ENCODE measurements around the gene G0S2. TPM values are rescaled to one million over a fixed set of nuclear protein-coding genes. Genes with fewer than 3 reads are reported as not detected.

G0S2 gene
- total RNA-seq, 1 donor from 2014 or later, result 187 TPM

DNA sequence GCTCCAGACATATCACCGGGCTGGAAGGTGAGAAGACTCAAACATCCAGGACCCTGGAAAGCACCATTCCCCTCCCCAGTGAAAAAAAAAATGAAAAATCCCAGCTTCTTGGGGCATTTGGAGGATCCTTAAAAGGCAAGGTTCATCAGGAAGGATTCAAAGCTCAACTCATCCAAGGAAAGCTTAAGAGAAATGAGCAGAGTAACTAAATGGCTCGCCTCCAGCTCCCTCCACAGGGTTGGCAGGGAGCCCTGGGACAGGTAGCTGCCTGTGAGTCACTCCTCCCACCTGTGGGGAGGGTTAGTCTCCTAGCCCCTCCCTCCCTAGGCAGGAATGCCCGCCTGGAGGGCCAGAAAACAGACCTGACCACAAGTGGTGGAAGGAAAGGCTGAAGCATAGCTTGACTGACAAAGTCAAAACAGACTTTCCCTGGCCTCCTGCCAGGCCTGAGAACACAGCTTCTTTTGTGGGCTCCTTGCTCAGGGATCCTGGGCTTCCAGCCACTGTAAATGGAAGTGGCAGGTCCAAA, 22.3 kb upstream of the G0S2 start:
- intact Hi-C loops (cut with DNase I), result no loop called here
- Histone ChIP-seq H3K4me3 (peak overlapping the region in 1 of 2 donors; percentile 27), H3K27ac (peak overlapping the region; percentile 57), H3K9me3 (no peaks in the 10 kb centered on the region), H3K27me3 (no peaks in the 10 kb centered on the region), H3K4me1 (peaks cover 53% of the 10 kb centered on the region), H3K36me3 (no peaks in the 10 kb centered on the region)
- peak in 1 of 2 donors; percentile 69 for TF ChIP-seq POLR2AphosphoS5 (IDR thresholded peaks at IDR 0.05; ENCODE audit: insufficient read depth in 1 of 2, low read depth in 1 of 2)
- TF ChIP-seq, protein P1, sequence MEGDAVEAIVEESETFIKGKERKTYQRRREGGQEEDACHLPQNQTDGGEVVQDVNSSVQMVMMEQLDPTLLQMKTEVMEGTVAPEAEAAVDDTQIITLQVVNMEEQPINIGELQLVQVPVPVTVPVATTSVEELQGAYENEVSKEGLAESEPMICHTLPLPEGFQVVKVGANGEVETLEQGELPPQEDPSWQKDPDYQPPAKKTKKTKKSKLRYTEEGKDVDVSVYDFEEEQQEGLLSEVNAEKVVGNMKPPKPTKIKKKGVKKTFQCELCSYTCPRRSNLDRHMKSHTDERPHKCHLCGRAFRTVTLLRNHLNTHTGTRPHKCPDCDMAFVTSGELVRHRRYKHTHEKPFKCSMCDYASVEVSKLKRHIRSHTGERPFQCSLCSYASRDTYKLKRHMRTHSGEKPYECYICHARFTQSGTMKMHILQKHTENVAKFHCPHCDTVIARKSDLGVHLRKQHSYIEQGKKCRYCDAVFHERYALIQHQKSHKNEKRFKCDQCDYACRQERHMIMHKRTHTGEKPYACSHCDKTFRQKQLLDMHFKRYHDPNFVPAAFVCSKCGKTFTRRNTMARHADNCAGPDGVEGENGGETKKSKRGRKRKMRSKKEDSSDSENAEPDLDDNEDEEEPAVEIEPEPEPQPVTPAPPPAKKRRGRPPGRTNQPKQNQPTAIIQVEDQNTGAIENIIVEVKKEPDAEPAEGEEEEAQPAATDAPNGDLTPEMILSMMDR (IDR thresholded peaks at IDR 0.05), result no peak
- DNase-seq (ENCODE audit: extremely low spot score in 2 of 2), result no peak

DNA sequence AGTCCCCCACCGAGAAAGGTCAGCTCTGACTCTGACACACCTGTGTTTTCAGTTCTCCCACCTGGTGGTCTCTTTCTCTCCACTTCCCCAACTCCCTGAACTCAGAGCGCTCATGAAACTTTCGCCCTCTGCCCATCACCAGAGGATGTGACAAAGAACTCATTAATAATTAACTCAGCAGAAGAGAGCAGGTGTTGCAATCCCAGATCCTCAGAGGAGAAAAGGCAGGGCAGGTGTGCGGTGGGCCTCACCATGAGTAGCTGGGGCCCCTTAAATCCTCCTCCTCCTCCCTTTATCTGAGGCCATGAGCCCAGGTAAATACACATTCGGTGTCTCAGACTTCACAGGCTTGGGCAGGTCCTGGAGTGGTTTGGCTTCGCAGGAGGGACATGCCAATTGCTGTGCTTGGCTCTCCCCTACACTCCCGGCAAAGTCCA, 21.3 kb upstream of the G0S2 start:
- intact Hi-C loops (cut with DNase I), result no loop called here
- H3K4me1 ChIP-seq, result peaks cover 44% of the 10 kb centered on the region

DNA sequence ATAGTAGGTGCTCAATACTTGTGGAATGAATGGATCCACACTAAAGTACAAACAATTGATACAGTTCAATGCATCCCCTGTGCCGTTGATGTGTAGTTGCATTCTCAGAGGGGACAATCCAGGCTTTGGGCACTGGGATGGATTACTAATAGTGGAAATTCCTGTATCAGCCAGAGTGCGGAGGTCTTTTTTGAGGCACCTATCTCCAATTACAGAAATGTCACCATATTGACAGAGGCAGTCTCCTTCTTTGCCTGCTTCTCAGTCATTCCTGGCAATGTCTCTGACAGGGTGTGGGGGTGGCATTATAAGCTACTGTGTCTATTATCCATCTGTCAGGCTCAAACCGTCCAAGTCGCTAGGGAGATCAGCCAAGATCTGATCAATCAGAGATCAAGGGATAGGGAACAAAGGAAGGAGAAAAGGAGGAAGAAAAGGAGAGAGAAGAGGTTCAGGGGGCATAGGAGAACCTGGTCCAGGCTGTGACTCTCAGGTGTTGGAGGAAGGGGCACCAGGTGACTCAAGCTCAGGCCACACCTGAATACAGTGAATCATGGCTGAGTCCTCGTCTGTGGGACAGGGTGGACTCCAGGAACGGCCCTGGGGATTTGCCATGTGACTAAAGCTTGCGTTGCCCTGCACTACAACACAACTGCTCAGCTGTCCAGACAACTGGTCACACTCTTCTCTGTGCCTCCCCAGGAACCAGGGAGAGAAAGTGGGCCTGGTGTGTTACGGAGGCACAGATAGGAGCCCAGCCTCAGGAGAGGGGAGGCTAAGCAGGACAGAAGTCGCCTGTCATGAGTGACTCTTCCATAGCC, 19.6 kb upstream of the G0S2 start:
- Histone ChIP-seq H3K4me3 (no peak overlapping the region), H3K36me3 (no peaks in the 10 kb centered on the region), H3K27me3 (no peaks in the 10 kb centered on the region), H3K9me3 (no peaks in the 10 kb centered on the region), H3K27ac (no peak overlapping the region), H3K4me1 (peaks cover 35% of the 10 kb centered on the region)
- no peak for DNase-seq (ENCODE audit: extremely low spot score in 2 of 2)
- intact Hi-C loops (cut with DNase I), result no loop called here
- TF ChIP-seq POLR2AphosphoS5 (IDR thresholded peaks at IDR 0.05; ENCODE audit: insufficient read depth in 1 of 2, low read depth in 1 of 2), result peak in 1 of 2 donors; percentile 25
- TF ChIP-seq, protein P1 (IDR thresholded peaks at IDR 0.05), result no peak
- no peak for TF ChIP-seq POLR2A (IDR thresholded peaks at IDR 0.05)

More for the DNA sequence above, 21.3 kb upstream of the G0S2 start:
- DNase-seq (ENCODE audit: extremely low spot score in 2 of 2), result no peak
- H3K4me3 ChIP-seq, result no peak overlapping the region
- TF ChIP-seq, protein P1 (IDR thresholded peaks at IDR 0.05), result no peak
- TF ChIP-seq POLR2AphosphoS5 (IDR thresholded peaks at IDR 0.05; ENCODE audit: insufficient read depth in 1 of 2, low read depth in 1 of 2), result no peak
- no peak for TF ChIP-seq POLR2A (IDR thresholded peaks at IDR 0.05)
- H3K36me3 ChIP-seq, result no peaks in the 10 kb centered on the region
- no peaks in the 10 kb centered on the region for H3K9me3 ChIP-seq
- H3K27ac ChIP-seq, result no peak overlapping the region
- H3K27me3 ChIP-seq, result no peaks in the 10 kb centered on the region

DNA sequence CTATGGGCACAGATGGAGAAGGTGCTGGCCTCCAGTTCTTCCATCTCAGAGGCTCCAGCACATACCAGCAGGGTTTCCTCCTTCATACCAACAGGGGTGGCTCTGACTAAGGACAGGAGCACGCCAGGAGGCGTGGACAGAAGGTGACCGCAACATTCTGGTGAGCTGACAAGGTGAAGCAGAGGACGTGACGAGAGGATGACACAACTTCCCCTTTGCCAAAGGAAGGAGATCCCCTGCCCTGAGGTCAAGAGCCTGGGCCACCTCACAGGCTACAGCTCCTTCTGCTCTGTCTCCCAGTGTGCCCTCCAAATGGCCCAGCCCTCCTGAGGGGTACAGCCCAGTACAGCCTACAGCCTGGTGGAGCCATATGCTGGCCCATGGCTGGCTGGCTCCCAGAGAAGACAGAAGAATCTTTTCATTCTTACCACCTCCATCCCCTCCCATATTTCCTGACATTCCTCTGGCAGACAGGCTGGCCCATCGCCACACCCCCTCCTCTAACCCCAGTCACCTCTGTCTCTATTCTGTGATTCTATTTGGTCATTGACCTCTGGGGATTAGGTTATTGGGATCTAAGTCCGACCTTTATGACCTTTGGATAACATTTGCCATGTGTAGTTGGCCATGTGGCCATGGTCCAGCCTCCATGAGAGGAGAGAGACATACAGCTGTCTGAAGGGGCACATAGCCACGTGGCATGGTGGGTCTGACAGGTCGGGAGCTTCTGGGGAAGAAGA, 17.9 kb upstream of the G0S2 start:
- intact Hi-C loops (cut with DNase I), result no loop called here
- Histone ChIP-seq H3K27ac (no peak overlapping the region), H3K27me3 (no peaks in the 10 kb centered on the region), H3K36me3 (no peaks in the 10 kb centered on the region), H3K4me1 (peaks cover 19% of the 10 kb centered on the region), H3K4me3 (no peak overlapping the region), H3K9me3 (no peaks in the 10 kb centered on the region)
- TF ChIP-seq POLR2AphosphoS5 (IDR thresholded peaks at IDR 0.05; ENCODE audit: insufficient read depth in 1 of 2, low read depth in 1 of 2) (no peak), POLR2A (IDR thresholded peaks at IDR 0.05) (no peak)
- TF ChIP-seq, protein P1 (IDR thresholded peaks at IDR 0.05), result no peak
- no peak for DNase-seq (ENCODE audit: extremely low spot score in 2 of 2)
